ENCODE data around the gene METTL4.
"Not testable (repeated sequence)": the region's sequence is repeated elsewhere in the genome, so short reads cannot be mapped to it uniquely, and the experiment has no call there.

Gene METTL4

GRCh38 chr18:2541925-2542563 lies 29.3 kb downstream of the METTL4 start:
- 26% methylated on average over 3 of the region's 3 CpGs; no CpG with 5 or more reads in 1 of the 2 experiments for WGBS, 2 experiments
- H3K9me3 ChIP-seq (ENCODE audit: control insufficient read depth, low read length); H3K27me3 ChIP-seq (ENCODE audit: control insufficient read depth, insufficient read depth, low read length, poor library complexity, severe bottlenecking); H3K4me1 ChIP-seq (ENCODE audit: control insufficient read depth, insufficient read depth, low read length); H3K4me3 ChIP-seq (ENCODE audit: insufficient read depth, low read depth, low read length); H3K27ac ChIP-seq (ENCODE audit: insufficient read depth, low read depth, low read length, poor library complexity, severe bottlenecking); H3K36me3 ChIP-seq (ENCODE audit: control insufficient read depth, insufficient read depth, low read length): not testable (repeated sequence)

GRCh38 chr18:2540575-2540974 lies 30.7 kb downstream of the METTL4 start:
- Histone ChIP-seq H3K9me3 (ENCODE audit: control insufficient read depth, low read length) (no peaks in the 10 kb centered on the region), H3K27me3 (ENCODE audit: control insufficient read depth, insufficient read depth, low read length, poor library complexity, severe bottlenecking) (no peaks in the 10 kb centered on the region), H3K36me3 (ENCODE audit: control insufficient read depth, insufficient read depth, low read length) (no peaks in the 10 kb centered on the region), H3K27ac (ENCODE audit: insufficient read depth, low read depth, low read length, poor library complexity, severe bottlenecking) (no peak overlapping the region), H3K4me3 (ENCODE audit: insufficient read depth, low read depth, low read length) (no peak overlapping the region), H3K4me1 (ENCODE audit: control insufficient read depth, insufficient read depth, low read length) (peaks cover 4% of the 10 kb centered on the region)
- WGBS, 2 experiments: 85 to 89% methylated on average over 3 to 4 of the region's 4 CpGs

- H3K27me3 ChIP-seq (ENCODE audit: control insufficient read depth, insufficient read depth, low read length, poor library complexity, severe bottlenecking): no peaks in the 10 kb centered on the region
- H3K9me3 ChIP-seq (ENCODE audit: control insufficient read depth, low read length): no peaks in the 10 kb centered on the region
- no peaks in the 10 kb centered on the region for H3K36me3 ChIP-seq (ENCODE audit: control insufficient read depth, insufficient read depth, low read length)
- 100% methylated on average over 1 of the region's 1 CpG for WGBS, 2 experiments
- H3K4me1 ChIP-seq (ENCODE audit: control insufficient read depth, insufficient read depth, low read length): peaks cover 4% of the 10 kb centered on the region
- no peak overlapping the region for H3K4me3 ChIP-seq (ENCODE audit: insufficient read depth, low read depth, low read length)
- no peak overlapping the region for H3K27ac ChIP-seq (ENCODE audit: insufficient read depth, low read depth, low read length, poor library complexity, severe bottlenecking)
Observed at GRCh38 chr18:2538844-2539243, 32.5 kb downstream of the METTL4 start.

GRCh38 chr18:2538236-2538635 lies 33.1 kb downstream of the METTL4 start:
- no peak overlapping the region for H3K27ac ChIP-seq (ENCODE audit: insufficient read depth, low read depth, low read length, poor library complexity, severe bottlenecking)
- H3K27me3 ChIP-seq (ENCODE audit: control insufficient read depth, insufficient read depth, low read length, poor library complexity, severe bottlenecking): no peaks in the 10 kb centered on the region
- H3K4me3 ChIP-seq (ENCODE audit: insufficient read depth, low read depth, low read length): no peak overlapping the region
- peaks cover 4% of the 10 kb centered on the region for H3K4me1 ChIP-seq (ENCODE audit: control insufficient read depth, insufficient read depth, low read length)
- 91 to 98% methylated on average over 1 of the region's 1 CpG for WGBS, 2 experiments
- no peaks in the 10 kb centered on the region for H3K36me3 ChIP-seq (ENCODE audit: control insufficient read depth, insufficient read depth, low read length)
- H3K9me3 ChIP-seq (ENCODE audit: control insufficient read depth, low read length): no peaks in the 10 kb centered on the region

GRCh38 chr18:2537296-2537695 lies 34.0 kb downstream of the METTL4 start:
- Histone ChIP-seq H3K4me1 (ENCODE audit: control insufficient read depth, insufficient read depth, low read length) (peaks cover 4% of the 10 kb centered on the region), H3K27ac (ENCODE audit: insufficient read depth, low read depth, low read length, poor library complexity, severe bottlenecking) (no peak overlapping the region), H3K9me3 (ENCODE audit: control insufficient read depth, low read length) (no peaks in the 10 kb centered on the region), H3K4me3 (ENCODE audit: insufficient read depth, low read depth, low read length) (no peak overlapping the region), H3K36me3 (ENCODE audit: control insufficient read depth, insufficient read depth, low read length) (no peaks in the 10 kb centered on the region), H3K27me3 (ENCODE audit: control insufficient read depth, insufficient read depth, low read length, poor library complexity, severe bottlenecking) (no peaks in the 10 kb centered on the region)
- WGBS, 2 experiments: 94 to 100% methylated on average over 2 of the region's 3 CpGs

GRCh38 chr18:2536493-2536892 lies 34.8 kb downstream of the METTL4 start:
- no peaks in the 10 kb centered on the region for H3K9me3 ChIP-seq (ENCODE audit: control insufficient read depth, low read length)
- H3K27ac ChIP-seq (ENCODE audit: insufficient read depth, low read depth, low read length, poor library complexity, severe bottlenecking): no peak overlapping the region
- 85 to 89% methylated on average over 4 of the region's 4 CpGs for WGBS, 2 experiments

GRCh38 chr18:2536063-2536462 lies 35.2 kb downstream of the METTL4 start:
- no peaks in the 10 kb centered on the region for H3K27me3 ChIP-seq (ENCODE audit: control insufficient read depth, insufficient read depth, low read length, poor library complexity, severe bottlenecking)
- no peak overlapping the region for H3K27ac ChIP-seq (ENCODE audit: insufficient read depth, low read depth, low read length, poor library complexity, severe bottlenecking)
- no peak overlapping the region for H3K4me3 ChIP-seq (ENCODE audit: insufficient read depth, low read depth, low read length)
- H3K36me3 ChIP-seq (ENCODE audit: control insufficient read depth, insufficient read depth, low read length): no peaks in the 10 kb centered on the region
- H3K4me1 ChIP-seq (ENCODE audit: control insufficient read depth, insufficient read depth, low read length): peaks cover 4% of the 10 kb centered on the region
- no peaks in the 10 kb centered on the region for H3K9me3 ChIP-seq (ENCODE audit: control insufficient read depth, low read length)
- 91 to 100% methylated on average over 2 of the region's 2 CpGs for WGBS, 2 experiments

More at GRCh38 chr18:2536493-2536892, 34.8 kb downstream of the METTL4 start:
- Histone ChIP-seq H3K27me3 (ENCODE audit: control insufficient read depth, insufficient read depth, low read length, poor library complexity, severe bottlenecking) (no peaks in the 10 kb centered on the region), H3K36me3 (ENCODE audit: control insufficient read depth, insufficient read depth, low read length) (no peaks in the 10 kb centered on the region), H3K4me1 (ENCODE audit: control insufficient read depth, insufficient read depth, low read length) (peaks cover 4% of the 10 kb centered on the region), H3K4me3 (ENCODE audit: insufficient read depth, low read depth, low read length) (no peak overlapping the region)

- H3K9me3 ChIP-seq (ENCODE audit: control insufficient read depth, low read length): no peaks in the 10 kb centered on the region
- peaks cover 1% of the 10 kb centered on the region for H3K4me1 ChIP-seq (ENCODE audit: control insufficient read depth, insufficient read depth, low read length)
- no peaks in the 10 kb centered on the region for H3K27me3 ChIP-seq (ENCODE audit: control insufficient read depth, insufficient read depth, low read length, poor library complexity, severe bottlenecking)
- H3K36me3 ChIP-seq (ENCODE audit: control insufficient read depth, insufficient read depth, low read length): no peaks in the 10 kb centered on the region
- no peak overlapping the region for H3K4me3 ChIP-seq (ENCODE audit: insufficient read depth, low read depth, low read length)
- no peak overlapping the region for H3K27ac ChIP-seq (ENCODE audit: insufficient read depth, low read depth, low read length, poor library complexity, severe bottlenecking)
- 96 to 100% methylated on average over 1 of the region's 1 CpG for WGBS, 2 experiments
Observed at GRCh38 chr18:2535419-2535910, 35.8 kb downstream of the METTL4 start.

GRCh38 chr18:2534906-2535305 lies 36.4 kb downstream of the METTL4 start:
- no peaks in the 10 kb centered on the region for H3K4me1 ChIP-seq (ENCODE audit: control insufficient read depth, insufficient read depth, low read length)
- no peaks in the 10 kb centered on the region for H3K27me3 ChIP-seq (ENCODE audit: control insufficient read depth, insufficient read depth, low read length, poor library complexity, severe bottlenecking)
- no peaks in the 10 kb centered on the region for H3K36me3 ChIP-seq (ENCODE audit: control insufficient read depth, insufficient read depth, low read length)
- H3K27ac ChIP-seq (ENCODE audit: insufficient read depth, low read depth, low read length, poor library complexity, severe bottlenecking): no peak overlapping the region
- 96 to 100% methylated on average over 1 of the region's 1 CpG for WGBS, 2 experiments
- no peaks in the 10 kb centered on the region for H3K9me3 ChIP-seq (ENCODE audit: control insufficient read depth, low read length)
- no peak overlapping the region for H3K4me3 ChIP-seq (ENCODE audit: insufficient read depth, low read depth, low read length)

- no peaks in the 10 kb centered on the region for H3K4me1 ChIP-seq (ENCODE audit: control insufficient read depth, insufficient read depth, low read length)
- H3K27ac ChIP-seq (ENCODE audit: insufficient read depth, low read depth, low read length, poor library complexity, severe bottlenecking): no peak overlapping the region
- H3K36me3 ChIP-seq (ENCODE audit: control insufficient read depth, insufficient read depth, low read length): no peaks in the 10 kb centered on the region
- WGBS, 2 experiments: 95 to 98% methylated on average over 2 of the region's 2 CpGs
- no peaks in the 10 kb centered on the region for H3K27me3 ChIP-seq (ENCODE audit: control insufficient read depth, insufficient read depth, low read length, poor library complexity, severe bottlenecking)
- H3K4me3 ChIP-seq (ENCODE audit: insufficient read depth, low read depth, low read length): no peak overlapping the region
- H3K9me3 ChIP-seq (ENCODE audit: control insufficient read depth, low read length): no peaks in the 10 kb centered on the region
Observed at GRCh38 chr18:2532797-2533196, 38.5 kb downstream of the METTL4 start.
